HL-60 (cell line): ENCODE results near the gene SERPINA4.

ENCODE experiments used
- DNase-seq, 2 experiments: peaks; one replicate each; pipeline ENCODE4 v3.0.0-alpha.2; 2010 to 2020; ENCODE audit warnings: low read depth in 1 of 2, low spot score in 1 of 2
- H3K27ac ChIP-seq: fragments of 250-450 bp; sonication (Bioruptor Pico); replicated peaks from 2 replicates; pipeline ENCODE4 v1.5.1; 2020; ENCODE audit warnings: mild to moderate bottlenecking, moderate library complexity
- H3K27me3 ChIP-seq: fragments of 250-450 bp; sonication (Bioruptor Pico); 2 replicates; pipeline ENCODE4 v1.5.1; 2021; ENCODE audit warnings: mild to moderate bottlenecking, moderate library complexity; ENCODE audit not compliant: insufficient read depth, poor library complexity, severe bottlenecking
- H3K4me3 ChIP-seq: replicated peaks from 2 replicates; pipeline ENCODE4 v1.5.1; 2011; ENCODE audit warnings: mild to moderate bottlenecking, control low read depth, low read length; ENCODE audit not compliant: insufficient read depth
- CTCF ChIP-seq: IDR thresholded peaks from one replicate; pipeline ENCODE4 v1.5.1; 2011; ENCODE audit warnings: low read length, control low read depth, inconsistent platforms; ENCODE audit not compliant: insufficient read depth
- GABPA ChIP-seq: IDR thresholded peaks from 2 replicates; pipeline ENCODE4 v1.6.1; 2012; ENCODE audit warnings: low read depth
- POLR2AphosphoS5 ChIP-seq: IDR thresholded peaks from 2 replicates; pipeline ENCODE4 v1.6.1; 2012; ENCODE audit warnings: low read depth
- REST ChIP-seq: IDR thresholded peaks from 2 replicates; pipeline ENCODE4 v1.6.1; 2012; ENCODE audit warnings: low read depth; ENCODE audit not compliant: insufficient replicate concordance
- SPI1 ChIP-seq: IDR thresholded peaks from 2 replicates; pipeline ENCODE4 v1.6.1; 2012; ENCODE audit warnings: low read depth, mild to moderate bottlenecking, borderline replicate concordance

Gene SERPINA4

GRCh38 chr14:94524093-94524492 is 37.1 kb upstream of the SERPINA4 start:
- TF ChIP-seq GABPA = no peak
- no peak for TF ChIP-seq CTCF
- TF ChIP-seq REST = no peak
- no peak for TF ChIP-seq SPI1
- TF ChIP-seq POLR2AphosphoS5 = no peak
- H3K4me3 ChIP-seq = no peak overlapping the region
- no peak for DNase-seq
- no peak overlapping the region for H3K27ac ChIP-seq
- H3K27me3 ChIP-seq = no peaks in the 10 kb centered on the region

GRCh38 chr14:94531187-94531586 is 30.1 kb upstream of the SERPINA4 start:
- no peaks in the 10 kb centered on the region for H3K27me3 ChIP-seq
- no peak for TF ChIP-seq SPI1
- no peak for TF ChIP-seq REST
- no peak for TF ChIP-seq GABPA
- no peak for TF ChIP-seq CTCF
- no peak for TF ChIP-seq POLR2AphosphoS5

GRCh38 chr14:94532447-94532846 is 28.8 kb upstream of the SERPINA4 start:
- H3K4me3 ChIP-seq = no peak overlapping the region
- H3K27ac ChIP-seq = no peak overlapping the region
- TF ChIP-seq POLR2AphosphoS5 = no peak
- TF ChIP-seq CTCF = no peak
- no peak for TF ChIP-seq SPI1
- TF ChIP-seq REST = no peak
- TF ChIP-seq GABPA = no peak
- DNase-seq = no peak
- H3K27me3 ChIP-seq = no peaks in the 10 kb centered on the region

More at GRCh38 chr14:94531187-94531586, 30.1 kb upstream of the SERPINA4 start:
- H3K27ac ChIP-seq = no peak overlapping the region
- DNase-seq = no peak
- H3K4me3 ChIP-seq = no peak overlapping the region
